GM21447 (cell line): Measurements from ENCODE around the gene FAM171A2.
"Not testable (repeated sequence)": the region's sequence is repeated elsewhere in the genome, so short reads cannot be mapped to it uniquely, and the experiment has no call there.

Experiments used
- ATAC-seq: cut with Tn5 transposase; IDR thresholded peaks from one replicate; pipeline ENCODE4 v1.9.1; 2021; ENCODE audit not compliant: unreplicated experiment

The FAM171A2 gene

GRCh38 chr17:44383861-44384260, 20.2 kb upstream of the FAM171A2 start:
- ATAC-seq = no peak

- ATAC-seq = no peak
These were observed 19.7 kb upstream of the FAM171A2 start for GRCh38 chr17:44383363-44383762.

GRCh38 chr17:44382917-44383316, 19.3 kb upstream of the FAM171A2 start:
- no peak for ATAC-seq

DNA sequence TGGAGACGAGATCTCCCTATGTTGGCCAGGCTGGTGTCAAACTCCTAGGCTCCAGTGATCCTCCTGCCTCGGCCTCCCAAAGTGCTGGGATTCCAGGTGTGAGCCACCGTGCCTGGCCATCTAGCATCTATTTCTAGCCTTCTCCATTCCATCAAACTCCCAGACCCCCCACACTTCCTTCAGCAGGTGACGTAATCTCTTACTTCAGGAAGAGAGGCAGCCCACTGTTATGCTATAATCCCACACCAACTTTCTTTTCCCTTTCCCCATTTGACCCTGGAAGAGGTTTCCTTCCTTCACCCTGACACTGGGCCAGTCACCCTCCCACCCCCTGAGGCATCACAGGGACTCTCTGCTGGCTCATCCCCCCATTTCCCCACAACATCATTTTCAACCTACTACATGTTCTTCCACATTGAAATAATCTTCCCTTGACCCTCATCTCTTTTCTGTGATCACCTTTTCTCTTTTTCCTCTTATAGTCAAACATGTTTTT, 18.2 kb upstream of the FAM171A2 start:
- no peak for ATAC-seq

GRCh38 chr17:44380767-44381166, 17.1 kb upstream of the FAM171A2 start:
- ATAC-seq = no peak

DNA sequence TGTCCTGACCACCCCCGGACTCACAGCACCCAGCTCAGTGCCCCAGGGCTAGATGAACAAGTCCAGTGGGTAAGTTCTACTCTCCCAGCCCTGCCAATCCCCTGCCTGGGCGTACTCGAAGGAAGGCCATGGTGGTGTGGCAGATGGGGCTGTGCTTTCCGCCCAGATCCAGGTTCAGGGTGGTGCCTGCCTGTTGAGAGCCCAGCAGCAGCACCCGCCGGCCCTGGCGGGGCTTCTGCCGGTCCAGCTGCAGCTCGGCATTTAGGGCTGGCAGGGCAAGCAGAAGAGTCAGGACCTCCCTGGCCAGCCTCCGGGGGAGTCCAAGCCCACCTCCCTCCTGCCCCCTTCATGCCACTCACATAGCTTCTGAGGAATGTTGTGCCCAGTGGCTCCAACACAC, 16.2 kb upstream of the FAM171A2 start:
- no peak for ATAC-seq

GRCh38 chr17:44378171-44378705, 14.6 kb upstream of the FAM171A2 start:
- no peak for ATAC-seq

- no peak for ATAC-seq
These were observed 13.1 kb upstream of the FAM171A2 start for GRCh38 chr17:44376779-44377178.

- no peak for ATAC-seq
These were observed 12.5 kb upstream of the FAM171A2 start for GRCh38 chr17:44376124-44376523.

GRCh38 chr17:44375196-44376017, 11.8 kb upstream of the FAM171A2 start:
- ATAC-seq = no peak

DNA sequence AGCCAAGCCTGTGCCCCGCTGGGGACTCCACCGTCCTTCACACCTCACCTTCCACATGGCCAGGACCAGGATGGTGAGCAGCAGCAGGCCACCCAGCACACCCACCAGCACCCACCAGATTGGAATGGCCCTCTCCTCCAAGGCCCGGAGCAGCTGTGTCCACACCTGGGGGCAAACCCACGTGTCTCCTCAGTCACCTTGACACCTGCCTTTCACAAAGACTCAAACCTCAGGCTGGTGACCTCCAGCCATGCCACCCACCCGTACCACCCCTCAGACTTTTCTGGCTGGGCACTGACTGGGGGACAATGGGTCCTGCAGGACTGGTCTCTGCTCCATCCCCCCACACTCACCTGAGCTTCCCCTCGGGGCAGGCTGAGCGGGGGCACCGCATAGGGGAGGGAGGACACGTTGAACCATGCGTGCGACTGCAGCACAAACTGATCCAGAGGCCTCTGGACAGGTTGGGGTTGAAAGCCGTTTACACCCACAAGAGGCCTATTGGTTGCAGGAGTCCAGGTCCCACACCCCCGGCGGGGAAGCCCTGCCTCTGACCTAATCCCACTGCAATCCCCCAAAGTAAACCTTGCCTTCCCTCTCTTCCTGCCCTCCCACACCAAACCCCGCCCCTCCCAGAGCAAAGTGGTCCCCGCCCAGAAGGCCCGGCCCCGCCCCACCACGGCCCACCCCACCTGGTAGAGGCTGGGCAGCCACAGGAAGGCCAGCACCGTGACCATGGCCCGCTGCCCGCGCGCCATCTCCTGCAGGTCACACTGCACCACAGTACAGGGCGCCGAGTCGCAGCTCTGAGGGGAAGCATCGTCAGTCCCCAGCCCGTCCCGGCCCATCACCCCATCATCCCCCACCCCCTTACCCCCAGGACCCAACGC, 10.9 kb upstream of the FAM171A2 start:
- ATAC-seq = no peak

DNA sequence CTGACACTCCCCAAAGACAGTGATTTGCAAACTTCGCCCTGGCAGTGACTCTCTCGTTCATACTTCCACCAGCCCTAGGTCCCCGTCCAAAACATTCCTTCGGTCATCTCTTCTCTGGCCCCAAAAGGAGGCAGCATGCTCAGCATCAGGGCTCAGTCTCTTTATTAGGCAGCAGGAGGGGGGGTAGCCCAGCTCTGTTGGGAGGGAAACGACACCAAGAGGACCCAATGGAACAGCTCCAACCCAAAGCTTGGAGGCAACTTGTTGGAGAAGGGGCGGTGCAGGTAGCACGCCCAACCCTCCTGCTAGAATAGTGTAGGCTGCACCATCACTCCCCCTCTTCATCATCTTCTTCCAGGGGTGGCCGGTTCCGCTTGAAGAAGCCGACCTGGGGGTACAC, 8.4 kb upstream of the FAM171A2 start:
- ATAC-seq = no peak

DNA sequence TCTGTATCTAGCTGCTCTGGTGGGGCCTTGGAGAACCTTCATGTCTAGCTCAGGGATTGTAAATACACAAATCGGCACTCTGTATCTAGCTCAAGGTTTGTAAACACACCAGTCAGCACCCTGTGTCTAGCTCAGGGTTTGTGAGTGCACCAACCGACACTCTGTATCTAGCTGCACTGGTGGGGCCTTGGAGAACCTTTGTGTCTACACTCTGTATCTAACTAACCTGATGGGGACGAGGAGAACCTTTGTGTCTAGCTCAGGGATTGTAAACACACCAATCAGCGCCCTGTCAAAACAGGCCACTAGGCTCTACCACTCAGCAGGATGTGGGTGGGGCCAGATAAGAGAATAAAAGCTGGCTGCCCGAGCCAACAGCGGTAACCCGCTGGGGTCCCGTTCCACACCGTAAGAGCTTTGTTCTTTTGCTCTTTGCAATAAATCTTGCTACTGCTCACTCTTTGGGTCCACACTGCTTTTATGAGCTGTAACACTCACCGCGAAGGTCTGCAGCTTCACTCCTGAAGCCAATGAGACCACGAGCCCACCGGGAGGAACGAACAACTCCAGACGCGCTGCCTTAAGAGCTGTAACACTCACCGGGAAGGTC, 5.9 kb upstream of the FAM171A2 start:
- not testable (repeated sequence) for ATAC-seq

GRCh38 chr17:44368391-44369243, 5.0 kb upstream of the FAM171A2 start:
- not testable (repeated sequence) for ATAC-seq

DNA sequence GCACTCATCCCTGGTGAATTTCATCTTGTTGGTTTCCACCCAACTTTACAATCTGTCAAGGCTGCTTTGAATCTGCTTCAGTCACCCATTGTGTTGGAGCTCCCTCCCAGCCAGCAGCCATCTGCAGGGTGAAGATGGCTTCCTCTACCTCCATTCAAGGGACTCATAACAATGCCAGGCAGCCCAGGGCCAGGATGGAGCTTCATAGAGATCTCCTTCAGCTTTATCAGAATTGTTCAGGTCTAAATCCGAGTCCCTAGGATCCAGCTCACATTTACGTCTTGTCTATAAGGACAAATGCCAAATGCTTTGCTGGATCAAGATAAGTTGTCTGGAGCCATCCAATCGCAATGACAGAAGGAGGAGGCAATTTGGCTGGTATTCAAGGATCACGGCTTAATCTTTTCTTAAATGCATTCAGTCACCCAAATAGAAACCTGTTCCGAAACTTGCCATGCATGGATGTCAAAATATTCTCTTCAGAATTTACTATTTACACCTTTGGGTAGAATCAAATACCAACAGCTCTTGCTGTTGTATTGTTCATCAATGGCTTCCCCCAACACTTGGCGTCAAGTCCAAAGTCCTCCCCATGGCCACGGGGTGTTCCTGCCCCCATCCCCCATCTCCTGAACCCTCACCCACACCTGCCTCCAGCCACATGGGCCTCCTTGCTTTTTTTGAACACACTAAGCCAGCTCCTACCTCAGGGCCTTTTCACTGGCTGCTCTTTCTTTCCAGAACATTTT, 3.8 kb upstream of the FAM171A2 start:
- ATAC-seq = no peak

GRCh38 chr17:44365051-44365450, 1.4 kb upstream of the FAM171A2 start:
- ATAC-seq = not testable (repeated sequence)

- ATAC-seq = no peak
These were observed 572 bp downstream of the FAM171A2 start for GRCh38 chr17:44362949-44363612.

DNA sequence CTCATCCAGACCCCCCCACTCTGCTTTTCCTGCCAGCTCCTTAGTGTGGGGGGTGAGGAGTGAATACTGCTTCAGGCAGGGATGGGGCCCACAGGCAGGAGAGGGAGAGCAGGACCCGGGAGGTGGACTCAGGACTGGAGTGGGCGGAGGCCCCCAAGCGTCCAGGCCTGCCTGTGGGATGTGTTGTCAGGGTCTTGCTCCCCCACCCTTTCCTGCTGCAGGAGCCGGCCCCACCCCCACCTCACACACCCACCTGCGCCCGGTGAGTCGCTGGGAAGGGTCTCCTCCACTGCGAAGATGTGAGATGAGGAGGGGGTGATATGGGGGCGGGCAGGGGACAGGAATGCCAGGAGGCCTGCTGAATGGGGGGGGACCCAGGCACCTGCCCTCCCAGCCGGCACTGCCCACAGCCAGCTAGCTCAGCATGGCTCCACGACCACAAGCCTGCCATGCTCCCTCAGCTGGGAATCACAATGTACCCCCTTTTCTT, 1.1 kb downstream of the FAM171A2 start:
- ATAC-seq = no peak
